Measurements from ENCODE around the gene ASB10. TPM values are rescaled to one million over a fixed set of nuclear protein-coding genes. Genes with fewer than 3 reads are reported as not detected.

The ASB10 gene
- polyA plus RNA-seq, 1 of the 3 experiments (the other 2 are of a cell fraction) = not detected

- H3K9me2 ChIP-seq = no peaks in the 10 kb centered on the region
- DNase-seq = no peak
- H2AFZ ChIP-seq (ENCODE audit: low read depth) = no peak overlapping the region
- WGBS (ENCODE audit: low lambda C conversion rate) = 97% methylated on average over 58 of the region's 58 CpGs
- no peaks in the 10 kb centered on the region for H3K27me3 ChIP-seq (ENCODE audit: insufficient read depth)
- H3K4me1 ChIP-seq (ENCODE audit: control insufficient read depth in 1 of 2, insufficient read depth in 2 of 2, low read depth in 1 of 2, low read length in 1 of 2) = peaks cover 0 to 12% of the 10 kb centered on the region in 2 experiments; a peak in 1 of 4 replicates
- no peaks in the 10 kb centered on the region for H3K9me3 ChIP-seq
- H3K9ac ChIP-seq = no peak overlapping the region
- H3K27ac ChIP-seq (ENCODE audit: low read depth in 2 of 2, low read length in 1 of 2) = no peak overlapping the region
- H3K4me2 ChIP-seq = no peak overlapping the region
- H3K36me3 ChIP-seq (replicated peaks in 1 of 2; ENCODE audit: control insufficient read depth in 1 of 2, insufficient read depth in 2 of 2, low read length in 1 of 2) = peaks cover 30 to 82% of the 10 kb centered on the region in 2 experiments
- H3F3A ChIP-seq (replicated peaks; ENCODE audit: insufficient read depth) = peaks cover 4% of the 10 kb centered on the region
- H4K20me1 ChIP-seq (ENCODE audit: insufficient read depth) = peaks cover 24% of the 10 kb centered on the region
- H3K79me2 ChIP-seq (ENCODE audit: insufficient read depth) = peaks cover 18% of the 10 kb centered on the region; the same call in 1 of the 2 replicates
- POLR2A ChIA-PET = no interaction called here
- no peak for TF ChIP-seq EZH2phosphoT487 (IDR thresholded peaks at IDR 0.05; ENCODE audit: borderline replicate concordance, low read depth)
- no peak for TF ChIP-seq NFIC (IDR thresholded peaks at IDR 0.05; ENCODE audit: borderline replicate concordance)
- TF ChIP-seq USF1 (IDR thresholded peaks at IDR 0.05; ENCODE audit: borderline replicate concordance, low read depth) = no peak
- TF ChIP-seq RAD21 (IDR thresholded peaks at IDR 0.05; ENCODE audit: low read length) = no peak
- TF ChIP-seq ELF1 (IDR thresholded peaks at IDR 0.05) = no peak
- no peak for TF ChIP-seq MAX (IDR thresholded peaks at IDR 0.05; ENCODE audit: low read depth)
- TF ChIP-seq TEAD4 (IDR thresholded peaks at IDR 0.05; ENCODE audit: borderline replicate concordance, insufficient read depth) = no peak
- no peak for TF ChIP-seq YY1 (IDR thresholded peaks at IDR 0.05; ENCODE audit: low read depth)
- CTCF ChIA-PET = interaction anchor here (0.8 to 18.0 kb wide), 8 partner anchors 16 to 118 kb away, joined by 4 to 243 read pairs (median 13); partner anchors contain the start of gene GBX1
- no peak overlapping the region for H3K4me3 ChIP-seq (ENCODE audit: low read depth in 2 of 2, low read length in 1 of 2)
These were observed 61.1 kb downstream of the ASB10 start for GRCh38 chr7:151125846-151126481.

Other genes starting within 250 kb of the ASB10 start
- 2.2 and 6.4 TPM in 2 replicates for gene KCNH2, start 208.9 kb downstream of the ASB10 start, polyA plus RNA-seq (2012; rRNA removed)
- 0.15 and 0.41 TPM in 2 replicates for gene NOS3, start 196.2 kb downstream of the ASB10 start, polyA plus RNA-seq (2012; rRNA removed)
- gene ATG9B, start 162.8 kb downstream of the ASB10 start, polyA plus RNA-seq (2012; rRNA removed) = 0.52 and 0.67 TPM in 2 replicates
- 36.0 and 38.3 TPM in 2 replicates for gene ABCB8, start 158.8 kb downstream of the ASB10 start, polyA plus RNA-seq (2012; rRNA removed)
- 4.0 and 4.5 TPM in 2 replicates for gene ASIC3, start 138.7 kb downstream of the ASB10 start, polyA plus RNA-seq (2012; rRNA removed)
- gene CDK5, start 129.4 kb downstream of the ASB10 start, polyA plus RNA-seq (2012; rRNA removed) = 123 and 125 TPM in 2 replicates
- gene SLC4A2, start 127.7 kb downstream of the ASB10 start, polyA plus RNA-seq (2012; rRNA removed) = 123 and 167 TPM in 2 replicates
- gene FASTK, start 106.4 kb downstream of the ASB10 start, polyA plus RNA-seq (2012; rRNA removed) = 125 and 148 TPM in 2 replicates
- gene TMUB1, start 103.8 kb downstream of the ASB10 start, polyA plus RNA-seq (2012; rRNA removed) = 37.8 and 60.6 TPM in 2 replicates
- gene AGAP3, start 100.8 kb downstream of the ASB10 start, polyA plus RNA-seq (2012; rRNA removed) = 108 and 126 TPM in 2 replicates
- gene GBX1, start 19.6 kb downstream of the ASB10 start, polyA plus RNA-seq (2012; rRNA removed) = not detected in 2 replicates
- gene H2BK1, start 23.2 kb upstream of the ASB10 start, polyA plus RNA-seq (2012; rRNA removed) = not detected in 2 replicates
- 75.4 and 102 TPM in 2 replicates for gene ABCF2, start 40.0 kb upstream of the ASB10 start, polyA plus RNA-seq (2012; rRNA removed)
- 60.4 and 68.6 TPM in 2 replicates for gene CHPF2, start 45.2 kb upstream of the ASB10 start, polyA plus RNA-seq (2012; rRNA removed)
- gene SMARCD3, start 61.4 kb upstream of the ASB10 start, polyA plus RNA-seq (2012; rRNA removed) = 60.5 and 62.8 TPM in 2 replicates
- gene NUB1, start 154.6 kb upstream of the ASB10 start, polyA plus RNA-seq (2012; rRNA removed) = 54.0 and 56.6 TPM in 2 replicates
- 1.0 and 2.5 TPM in 2 replicates for gene WDR86, start 222.8 kb upstream of the ASB10 start, polyA plus RNA-seq (2012; rRNA removed)